ENCODE measurements around the gene PCDH19.
A peak's percentile ranks its signal among the peaks of the same experiment; 100 is the strongest.

The PCDH19 gene

DNA sequence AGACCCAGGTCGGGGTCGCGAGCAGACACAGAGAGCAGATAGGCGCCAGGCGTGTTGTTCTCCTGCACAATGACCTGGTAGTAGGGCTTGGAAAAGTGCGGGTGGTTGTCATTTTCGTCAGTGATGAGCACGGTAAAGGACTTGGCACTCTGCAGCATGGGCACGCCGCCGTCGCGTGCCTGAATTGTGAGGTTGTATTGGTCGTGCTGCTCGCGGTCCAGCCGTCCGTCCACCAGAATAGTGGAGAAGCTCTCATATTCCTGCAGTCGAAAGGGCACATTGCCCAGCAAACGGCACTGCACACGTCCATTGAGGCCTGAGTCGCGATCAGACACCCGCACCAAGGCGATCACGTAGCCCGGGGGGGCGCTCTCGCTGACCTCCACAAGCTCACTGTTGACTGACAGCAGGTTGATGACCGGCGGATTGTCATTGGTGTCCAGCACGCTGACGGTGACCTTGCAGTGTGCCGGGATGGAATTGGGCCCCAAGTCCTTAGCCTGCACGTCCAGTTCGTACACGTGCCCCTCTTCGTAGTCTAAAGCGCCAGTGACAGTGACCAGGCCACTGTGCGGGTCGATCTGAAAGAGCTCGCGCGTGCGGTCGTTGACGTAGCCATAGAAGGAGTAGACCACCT, 2.8 kb downstream of the PCDH19 start:
- intact Hi-C loops (cut with DNase I): no loop called here
- DNase-seq: no peak

DNA sequence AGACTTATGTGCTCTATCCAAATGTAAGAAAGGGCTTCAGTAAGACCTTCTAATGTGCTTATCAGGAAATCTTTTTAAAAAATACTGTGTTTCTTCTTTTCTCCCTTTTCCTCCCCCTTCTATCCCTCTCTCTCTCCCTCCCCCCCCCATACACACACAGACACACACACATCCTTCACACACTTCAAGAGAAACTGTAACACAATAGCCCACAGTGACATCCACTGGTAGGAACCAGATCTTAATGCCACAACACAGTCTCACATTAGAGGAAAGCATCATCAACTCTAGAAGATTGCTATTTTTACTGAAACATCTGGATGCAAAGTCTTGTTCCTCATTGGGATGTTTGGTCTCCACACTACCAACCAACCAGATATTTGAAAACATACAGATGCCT, 4.6 kb downstream of the PCDH19 start:
- no peak for DNase-seq
- intact Hi-C loops (cut with DNase I): no loop called here

DNA sequence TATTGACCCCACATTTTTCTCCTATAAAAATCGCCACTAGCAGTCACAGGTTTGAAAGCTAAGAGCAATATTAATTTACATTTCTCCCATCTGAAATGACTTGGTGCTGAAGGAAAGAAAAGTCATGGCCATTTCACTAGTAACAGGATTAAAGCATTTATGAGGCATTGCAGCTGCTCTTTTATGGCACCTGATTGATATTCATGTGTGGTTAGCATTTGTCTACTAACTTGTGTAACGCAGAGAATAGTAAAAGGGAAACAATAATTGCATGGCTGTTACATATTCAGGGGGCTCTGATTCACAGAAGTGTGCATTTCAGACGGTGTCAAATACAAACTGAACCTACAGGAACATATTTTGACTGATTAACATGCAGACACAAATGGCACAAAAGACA, 5.2 kb downstream of the PCDH19 start:
- intact Hi-C loops (cut with DNase I): no loop called here
- DNase-seq: no peak

DNA sequence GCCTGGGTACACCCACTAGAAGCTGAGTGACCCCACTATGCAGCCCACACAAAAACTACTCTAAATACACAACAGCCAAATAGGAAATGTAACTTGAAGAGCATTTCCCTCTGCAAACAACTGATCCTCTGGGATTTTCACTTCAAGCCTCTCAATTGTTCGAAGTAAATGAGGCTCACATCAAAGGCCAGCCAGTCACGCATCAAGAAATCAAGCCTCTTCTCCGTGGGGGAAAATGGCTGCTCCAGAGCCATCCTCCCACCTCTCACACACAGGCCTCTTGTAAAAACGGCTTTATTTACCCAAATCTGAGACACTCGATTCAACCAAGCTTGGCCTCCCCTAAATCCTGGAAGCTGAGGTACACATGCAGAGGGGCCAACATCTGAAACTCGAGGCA, 14.3 kb downstream of the PCDH19 start:
- no peak for DNase-seq
- intact Hi-C loops (cut with DNase I): no loop called here

DNA sequence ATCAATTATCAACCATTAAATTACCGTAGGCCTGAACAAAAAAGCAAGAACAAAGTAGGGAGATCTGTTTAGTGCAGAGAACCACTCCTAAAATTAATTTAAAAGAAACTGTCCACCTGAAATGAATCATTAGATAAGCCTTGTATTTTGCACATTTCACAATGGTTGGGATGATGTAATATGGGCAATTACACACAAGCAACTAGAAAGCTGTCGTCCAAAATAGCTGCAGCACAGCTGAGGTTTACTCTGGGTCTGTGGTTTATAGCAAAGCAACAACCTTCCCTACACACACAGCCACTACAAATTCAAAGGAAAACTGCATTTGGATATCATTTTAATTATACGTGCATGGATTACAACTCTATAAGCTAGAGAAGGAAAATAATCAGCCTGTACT, 28.5 kb downstream of the PCDH19 start:
- intact Hi-C loops (cut with DNase I): no loop called here
- no peak for DNase-seq

DNA sequence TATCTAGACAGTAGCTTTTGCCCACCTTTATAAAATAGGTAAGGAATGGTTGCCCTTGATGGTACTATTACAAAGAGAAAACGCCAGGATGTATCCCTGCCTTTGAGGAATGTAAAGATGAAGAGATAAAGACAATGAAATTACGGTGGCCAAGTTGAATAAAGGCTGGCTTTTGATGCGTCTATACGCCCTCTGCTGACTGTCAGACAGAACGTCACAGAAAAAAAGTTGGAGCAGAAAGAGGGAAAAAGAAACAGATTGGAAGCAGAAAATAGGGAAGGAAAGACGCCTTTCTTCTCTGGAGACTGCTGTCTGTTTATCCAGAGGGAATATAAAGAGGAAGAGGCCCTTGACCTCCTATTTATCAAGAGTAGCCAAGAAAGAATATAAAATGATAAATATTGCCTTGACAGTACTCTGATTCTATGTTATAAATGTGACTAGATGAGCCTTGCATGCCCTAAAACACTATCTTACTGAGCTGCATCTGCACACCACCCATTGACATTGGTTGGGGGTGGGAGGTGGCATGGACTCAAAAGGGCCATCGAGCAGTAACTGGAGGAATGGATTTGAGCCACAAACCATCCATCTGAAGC, 30.6 kb downstream of the PCDH19 start:
- intact Hi-C loops (cut with DNase I): no loop called here

DNA sequence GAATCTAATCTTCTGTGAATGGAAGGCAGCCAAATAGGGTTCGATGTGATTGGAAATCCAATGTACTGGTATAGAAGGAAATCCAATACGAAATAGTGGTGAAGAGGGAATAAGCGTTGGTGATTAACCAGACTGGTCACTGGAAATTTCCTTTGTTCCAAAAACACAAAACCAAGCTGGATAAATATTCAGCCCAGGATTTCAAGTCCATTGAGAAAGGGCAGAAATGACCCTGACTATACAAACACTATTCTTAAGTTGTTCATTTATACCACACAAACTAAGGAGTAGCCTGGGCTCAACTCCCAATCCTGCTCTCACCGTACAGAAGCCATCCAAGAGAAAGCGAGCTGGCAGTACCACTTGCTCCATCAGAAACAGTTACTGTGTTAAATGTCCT, 32.2 kb downstream of the PCDH19 start:
- DNase-seq: no peak
- intact Hi-C loops (cut with DNase I): no loop called here

More for the DNA sequence above, 30.6 kb downstream of the PCDH19 start:
- DNase-seq: peak in 6 of 42 donors; percentile 8 to 46 (median 16)

DNA sequence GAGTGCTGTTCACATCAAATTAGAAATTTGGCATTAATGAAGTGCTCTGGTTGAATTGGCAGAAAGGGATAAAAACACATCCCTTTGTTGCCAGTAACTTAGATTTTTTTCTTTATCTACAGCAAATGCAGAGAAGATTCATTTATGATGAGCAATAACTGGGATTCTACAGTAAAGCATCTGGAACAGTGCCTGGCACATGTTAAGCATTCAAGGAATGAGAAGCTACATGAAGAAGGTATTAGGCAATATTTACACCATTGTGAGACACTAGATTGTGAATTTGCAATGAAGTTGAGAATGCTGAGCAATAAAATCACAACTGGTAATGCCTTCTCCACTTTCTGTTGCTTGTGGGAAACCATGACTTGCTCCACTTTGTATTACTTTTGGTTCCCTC, 33.5 kb downstream of the PCDH19 start:
- DNase-seq: no peak
- intact Hi-C loops (cut with DNase I): no loop called here

DNA sequence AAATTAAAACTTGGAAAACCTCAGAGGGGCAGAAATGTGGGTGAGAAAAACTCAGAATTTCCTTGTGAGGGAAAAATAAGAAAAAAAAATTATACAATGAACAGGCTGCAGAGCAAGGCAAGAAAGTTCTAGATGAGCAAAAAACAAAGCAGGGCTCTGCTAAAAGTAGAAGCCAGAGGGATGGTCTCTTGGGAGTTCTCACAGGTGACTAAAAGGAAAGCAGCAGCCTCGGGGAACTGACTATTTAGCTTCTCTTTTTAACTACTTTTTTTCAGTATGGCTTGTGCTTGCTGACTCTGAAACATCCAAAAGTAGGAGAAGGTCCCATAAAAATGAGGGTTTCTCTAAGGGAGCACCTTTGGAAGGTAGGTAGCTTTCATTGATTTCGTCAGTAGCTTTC, 36.4 kb downstream of the PCDH19 start:
- intact Hi-C loops (cut with DNase I): no loop called here
- no peak for DNase-seq

DNA sequence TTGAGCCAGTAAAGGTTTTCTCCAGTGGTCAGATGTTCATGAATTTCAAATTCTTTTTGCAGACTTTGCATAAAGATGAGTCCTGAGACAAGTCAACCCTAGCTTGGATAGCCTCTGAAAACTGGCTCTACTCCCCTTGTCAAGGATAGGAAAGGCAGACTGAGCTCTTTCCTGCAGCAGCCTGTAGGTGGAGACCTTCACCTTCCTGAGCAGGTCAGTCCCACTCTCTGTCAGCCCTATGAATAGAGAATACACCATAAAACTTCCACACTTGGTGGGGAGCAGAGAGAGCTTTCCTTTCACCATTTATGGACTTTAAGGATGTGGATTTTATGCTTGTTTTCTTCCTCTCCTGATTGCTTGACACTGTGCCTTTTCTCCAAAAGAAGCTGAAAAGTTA, 41.9 kb downstream of the PCDH19 start:
- intact Hi-C loops (cut with DNase I): no loop called here
- peak in 3 of 42 donors; percentile 3 to 10 (median 10) for DNase-seq

DNA sequence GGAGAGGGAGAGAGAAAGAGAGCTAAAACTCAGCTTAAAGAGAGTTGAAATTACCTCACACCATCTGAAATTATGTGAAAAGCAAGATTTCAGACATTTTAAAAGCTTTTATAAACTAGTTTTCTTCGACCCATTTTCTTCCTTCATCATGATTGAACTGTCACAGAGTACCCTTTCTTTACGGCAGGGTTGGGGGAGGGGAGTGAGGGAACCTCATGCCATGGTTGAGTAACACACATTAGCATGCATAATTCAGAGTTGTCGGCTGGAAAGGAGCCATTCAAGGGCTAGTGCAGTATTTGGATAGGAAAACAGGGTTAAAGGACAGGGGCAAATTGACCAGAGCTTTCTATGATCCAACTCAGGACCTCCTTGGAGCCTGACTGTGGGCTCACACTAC, 46.2 kb downstream of the PCDH19 start:
- peak in 6 of 42 donors; percentile 2 to 45 (median 21) for DNase-seq
- intact Hi-C loops (cut with DNase I): no loop called here

DNA sequence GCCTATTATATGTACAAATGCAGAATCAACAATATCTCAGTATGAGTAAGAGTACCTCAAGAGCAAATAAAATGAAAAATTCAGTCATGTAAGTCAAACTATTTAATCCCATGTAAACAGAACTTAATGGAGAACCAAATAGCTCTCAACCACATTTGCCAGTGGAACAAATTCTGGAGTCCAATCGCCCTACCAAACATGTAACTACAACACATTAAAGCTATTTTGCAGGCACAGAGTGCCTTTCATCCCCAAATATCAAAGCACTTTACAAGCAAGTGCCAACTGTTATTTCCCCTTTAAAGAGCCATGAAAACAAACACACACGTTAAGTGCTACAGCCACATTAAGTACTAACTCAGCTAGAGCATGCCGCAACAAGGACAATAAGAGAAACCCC, 51.3 kb downstream of the PCDH19 start:
- intact Hi-C loops (cut with DNase I): no loop called here

DNA sequence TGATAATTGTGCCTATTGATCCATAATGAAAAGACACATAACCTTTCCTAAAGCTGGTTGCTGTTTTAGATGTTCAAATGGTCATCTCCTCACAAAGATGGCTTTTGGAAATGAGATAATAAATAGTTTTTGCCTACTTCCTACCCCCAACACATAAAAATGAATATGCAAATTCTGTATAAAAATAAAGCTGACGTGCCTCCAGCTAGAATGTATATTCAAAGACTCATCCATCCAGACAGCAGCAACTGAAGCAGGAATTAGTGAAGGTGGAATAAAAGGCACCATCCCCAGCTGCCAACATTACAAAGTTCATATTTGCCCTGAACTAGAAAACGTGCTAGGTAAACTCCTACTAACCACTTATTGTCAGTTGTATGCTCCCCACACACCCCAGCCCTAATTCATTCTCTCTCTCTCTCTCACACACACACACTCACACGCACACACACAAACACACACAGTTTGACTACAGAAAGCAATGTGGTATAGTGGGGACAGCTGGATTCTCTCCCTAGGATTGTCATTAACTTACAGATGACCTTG, 53.6 kb downstream of the PCDH19 start:
- no peak for DNase-seq
- intact Hi-C loops (cut with DNase I): no loop called here

More for the DNA sequence above, 51.3 kb downstream of the PCDH19 start:
- DNase-seq: no peak

DNA sequence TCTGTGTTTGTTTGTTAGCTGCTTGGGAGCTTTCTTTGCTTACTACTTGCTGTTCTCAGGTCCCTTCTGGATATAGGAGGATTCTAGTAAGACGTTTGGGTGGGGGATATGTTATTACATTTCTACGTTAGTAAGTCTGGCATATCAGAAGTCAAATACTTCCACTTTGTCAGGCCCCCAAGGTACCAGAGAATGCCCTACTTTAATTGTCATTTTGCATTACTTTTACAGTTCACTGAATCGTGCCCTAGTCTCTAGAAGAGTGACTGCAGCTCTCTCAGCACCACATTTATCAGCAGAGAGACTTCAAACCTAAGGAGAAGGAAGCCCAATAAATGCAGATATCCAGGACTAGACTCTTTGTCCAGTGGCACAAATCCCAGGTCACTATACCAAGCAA, 54.4 kb downstream of the PCDH19 start:
- intact Hi-C loops (cut with DNase I): no loop called here
- DNase-seq: no peak

DNA sequence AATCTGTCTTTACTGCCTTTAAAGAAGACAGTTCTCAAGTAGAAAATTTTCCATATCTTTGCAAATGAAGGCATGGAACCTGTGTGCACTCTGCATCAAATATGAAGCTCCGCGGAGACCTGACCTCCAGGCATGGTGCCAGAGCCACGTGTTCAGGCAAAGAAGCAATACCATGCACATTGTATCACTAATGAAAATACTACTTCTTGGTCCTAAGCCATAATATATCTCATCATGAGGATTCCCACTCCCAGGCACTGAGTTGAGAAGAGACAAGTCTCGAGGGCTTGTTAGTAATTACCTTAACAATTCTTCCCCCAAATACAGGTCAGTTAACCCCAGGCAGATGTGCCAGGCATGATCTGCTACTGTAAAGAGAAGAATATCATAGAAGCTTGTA, 56.7 kb downstream of the PCDH19 start:
- intact Hi-C loops (cut with DNase I): no loop called here
- DNase-seq: no peak

DNA sequence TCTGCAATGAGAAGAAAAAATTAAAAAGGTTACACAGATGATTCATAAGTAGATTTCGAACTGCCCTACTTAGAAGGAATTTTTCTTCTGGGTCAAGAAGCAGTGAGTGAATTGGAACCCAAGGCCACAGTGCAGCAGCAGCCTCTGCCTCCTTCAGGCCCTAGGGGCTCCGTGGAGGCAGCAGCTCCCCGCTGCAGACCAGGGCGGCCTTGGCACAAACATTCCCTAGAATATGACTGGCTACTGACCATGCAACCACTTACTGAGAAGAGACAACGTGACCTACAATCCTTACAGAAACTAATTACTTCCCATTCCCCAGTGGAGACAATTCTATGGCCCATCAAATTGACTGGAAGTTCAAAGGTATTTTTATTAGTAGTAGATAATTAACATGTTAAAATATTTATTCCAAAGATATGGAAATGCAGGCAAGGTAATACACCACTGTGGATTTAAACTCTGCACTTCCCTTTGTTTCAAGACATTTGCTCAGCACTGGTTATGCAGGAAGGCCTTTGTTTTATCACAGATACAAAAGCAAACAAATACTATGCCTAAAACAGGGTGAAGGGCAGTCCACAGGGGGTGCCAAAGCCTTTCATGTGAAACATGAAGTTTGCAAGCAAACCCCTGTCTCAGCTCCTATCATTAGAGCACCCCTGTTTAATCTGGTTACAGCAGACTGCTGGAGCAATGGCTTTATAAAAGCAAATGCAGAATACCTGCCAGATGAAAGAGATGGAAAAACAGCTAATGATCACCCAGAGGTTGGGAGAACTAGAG, 59.2 kb downstream of the PCDH19 start:
- intact Hi-C loops (cut with DNase I): no loop called here
- DNase-seq: no peak

DNA sequence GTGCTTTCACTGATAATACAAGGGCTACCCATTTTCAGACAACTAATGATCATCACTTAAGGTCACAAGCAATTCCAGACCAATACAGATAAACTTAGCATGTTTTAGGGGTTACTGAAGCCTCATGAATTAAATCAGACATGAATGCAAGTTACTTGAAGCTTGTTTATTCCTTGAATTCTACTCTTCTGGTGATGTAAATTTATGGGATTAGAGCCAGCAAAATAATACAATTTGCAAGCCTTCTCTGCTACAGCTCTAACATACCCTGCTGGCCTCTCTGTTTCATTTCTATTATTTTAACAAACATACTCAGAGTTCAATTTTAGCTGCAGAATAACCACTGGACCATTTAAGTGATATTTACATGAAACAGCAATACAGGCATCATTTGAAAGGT, 60.7 kb downstream of the PCDH19 start:
- intact Hi-C loops (cut with DNase I): no loop called here
- no peak for DNase-seq

DNA sequence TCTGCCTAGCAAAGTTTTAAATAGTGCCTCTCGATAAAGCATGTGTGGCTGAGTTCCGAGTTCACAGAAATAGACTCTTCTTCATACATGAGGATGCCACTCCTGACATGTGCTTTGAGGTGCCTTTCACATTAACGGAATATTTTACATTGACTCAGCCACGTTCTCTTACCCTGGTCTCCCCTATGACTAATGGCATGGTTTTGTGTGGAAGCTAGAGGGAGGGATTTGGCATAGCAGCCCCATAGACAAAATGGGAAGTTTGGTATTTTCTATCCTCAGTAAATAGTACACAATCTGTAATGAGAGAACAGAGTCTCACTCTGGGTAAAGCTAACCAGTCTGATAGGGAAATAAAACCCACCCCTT, 68.9 kb downstream of the PCDH19 start:
- no peak for DNase-seq
- intact Hi-C loops (cut with DNase I): no loop called here

DNA sequence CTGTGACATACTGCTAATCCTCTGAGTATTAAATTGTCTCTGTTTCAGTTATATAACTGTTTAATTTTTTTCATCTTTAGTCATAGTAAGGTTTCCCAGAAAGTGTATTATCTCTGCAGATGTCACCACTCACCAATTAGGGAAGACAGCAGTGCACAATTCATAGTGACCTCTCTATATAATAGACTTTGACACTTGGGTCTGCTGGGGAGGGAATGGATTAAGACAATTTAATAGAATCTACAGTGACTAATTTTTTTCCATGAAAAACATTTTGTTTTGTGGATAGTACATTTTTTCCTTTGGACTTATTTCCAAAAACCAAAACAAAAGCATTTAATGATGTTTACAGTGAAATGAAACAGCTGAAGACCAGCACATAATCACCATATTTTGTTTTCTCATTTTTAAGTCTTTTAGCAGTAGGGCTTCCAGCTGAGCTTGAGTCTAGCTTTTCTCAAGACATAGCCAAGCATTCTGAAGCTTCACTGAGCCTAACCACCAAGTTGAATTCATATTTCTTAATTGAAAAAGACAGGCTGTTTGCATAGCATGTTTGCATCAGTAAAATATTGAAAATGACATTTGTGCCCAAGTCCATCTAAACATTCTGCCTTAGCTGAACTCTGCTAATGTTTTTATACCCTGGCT, 69.5 kb downstream of the PCDH19 start:
- intact Hi-C loops (cut with DNase I): no loop called here
- no peak for DNase-seq

DNA sequence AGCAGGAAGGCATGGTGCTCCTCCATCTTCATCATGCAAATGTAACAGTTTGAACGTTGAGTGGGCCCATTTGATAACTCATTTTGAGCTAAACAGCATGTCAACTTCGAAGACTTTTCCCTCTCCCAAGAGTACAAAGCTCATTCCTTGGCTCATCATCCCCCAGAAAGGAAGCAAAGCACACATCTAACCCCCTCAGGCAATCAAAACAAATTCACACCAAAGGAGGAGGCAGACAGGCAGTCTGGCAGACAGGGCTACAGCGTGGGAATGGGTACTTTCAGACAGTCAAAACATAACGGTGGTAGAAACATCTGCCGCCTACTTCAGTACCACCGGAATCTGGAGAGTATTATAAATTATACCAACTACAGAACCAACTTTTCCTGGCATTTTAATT, 81.7 kb downstream of the PCDH19 start:
- no peak for DNase-seq
- intact Hi-C loops (cut with DNase I): no loop called here

Measured in head of caudate nucleus (tissue), 42 donors.